Measurements from ENCODE around the gene FAM171A1. TPM values are rescaled to one million over a fixed set of nuclear protein-coding genes. Genes with fewer than 3 reads are reported as not detected.
"Not testable (repeated sequence)": the region's sequence is repeated elsewhere in the genome, so short reads cannot be mapped to it uniquely, and the experiment has no call there.

The FAM171A1 gene
- total and polyA plus RNA-seq, 8 donors = 12.4 to 34.1 (median 21.4) TPM

- no peaks in the 10 kb centered on the region for H3K9me3 ChIP-seq
- intact Hi-C loops (cut with DNase I) = no loop called here
- no peak for FAIRE-seq
These were observed 64.3 kb downstream of the FAM171A1 start for GRCh38 chr10:15306735-15307280.

GRCh38 chr10:15305634-15306033 lies 65.5 kb downstream of the FAM171A1 start:
- no peak overlapping the region for H3K4me3 ChIP-seq
- WGBS, 2 donors = 86 to 89% methylated on average over 6 of the region's 6 CpGs
- H3K27me3 ChIP-seq = no peaks in the 10 kb centered on the region
- H3K36me3 ChIP-seq = no peaks in the 10 kb centered on the region
- H3K27ac ChIP-seq = no peak overlapping the region
- FAIRE-seq = no peak
- H3K9me3 ChIP-seq = no peaks in the 10 kb centered on the region
- TF ChIP-seq CTCF (IDR thresholded peaks at IDR 0.05) = no peak
- ATAC-seq = no peak
- no peaks in the 10 kb centered on the region for H3K4me1 ChIP-seq
- no peak for DNase-seq
- intact Hi-C loops (cut with DNase I) = no loop called here

More at GRCh38 chr10:15306735-15307280, 64.3 kb downstream of the FAM171A1 start:
- no peak for ATAC-seq
- no peak overlapping the region for H3K27ac ChIP-seq
- H3K27me3 ChIP-seq = no peaks in the 10 kb centered on the region
- no peaks in the 10 kb centered on the region for H3K4me1 ChIP-seq
- H3K36me3 ChIP-seq = no peaks in the 10 kb centered on the region
- H3K4me3 ChIP-seq = no peak overlapping the region
- no peak for TF ChIP-seq CTCF (IDR thresholded peaks at IDR 0.05)
- WGBS, 2 donors = 94 to 95% methylated on average over 8 of the region's 8 CpGs
- DNase-seq = no peak

- ATAC-seq (no peak), DNase-seq (no peak), FAIRE-seq (no peak)
- H3K27ac ChIP-seq = no peak overlapping the region
- H3K9me3 ChIP-seq = no peaks in the 10 kb centered on the region
- no peaks in the 10 kb centered on the region for H3K27me3 ChIP-seq
- TF ChIP-seq CTCF (IDR thresholded peaks at IDR 0.05) = no peak
- no peaks in the 10 kb centered on the region for H3K4me1 ChIP-seq
- H3K4me3 ChIP-seq = no peak overlapping the region
- no peaks in the 10 kb centered on the region for H3K36me3 ChIP-seq
- 80 to 83% methylated on average over 2 of the region's 2 CpGs for WGBS, 2 donors
- intact Hi-C loops (cut with DNase I) = no loop called here
These were observed 65.9 kb downstream of the FAM171A1 start for GRCh38 chr10:15305161-15305560.

GRCh38 chr10:15302188-15302956 lies 68.7 kb downstream of the FAM171A1 start:
- H3K9me3 ChIP-seq; H3K4me3 ChIP-seq; intact Hi-C loops (cut with DNase I); H3K27ac ChIP-seq; H3K4me1 ChIP-seq; DNase-seq; H3K27me3 ChIP-seq; ATAC-seq; FAIRE-seq; H3K36me3 ChIP-seq: not testable (repeated sequence)
- WGBS, 2 donors = 96 to 97% methylated on average over 15 of the region's 15 CpGs

- ATAC-seq (no peak), FAIRE-seq (no peak), DNase-seq (no peak)
- WGBS, 2 donors = 89% methylated on average over 4 of the region's 4 CpGs
- Histone ChIP-seq H3K4me3 (no peak overlapping the region), H3K9me3 (no peaks in the 10 kb centered on the region), H3K27ac (no peak overlapping the region), H3K27me3 (no peaks in the 10 kb centered on the region), H3K36me3 (no peaks in the 10 kb centered on the region), H3K4me1 (no peaks in the 10 kb centered on the region)
- intact Hi-C loops (cut with DNase I) = no loop called here
- no peak for TF ChIP-seq CTCF (IDR thresholded peaks at IDR 0.05)
These were observed 70.4 kb downstream of the FAM171A1 start for GRCh38 chr10:15300697-15301096.

Data from pancreas (tissue), 10 donors.